Ovary (tissue), 9 donors: ENCODE data around the gene NUBPL. TPM values are rescaled to one million over a fixed set of nuclear protein-coding genes. Genes with fewer than 3 reads are reported as not detected.

Experiments
- DNase-seq, 5 donors: peaks; one replicate each; pipeline ENCODE4 v3.0.0-alpha.2; 2019 to 2020
- H3K27ac ChIP-seq, 2 donors: fragments of 200-600 bp; one replicate each; pipeline versions ENCODE4 v1.5.1 to v1.8.0; 2019 to 2022
- H3K27me3 ChIP-seq: fragments of 200-600 bp; one replicate; pipeline ENCODE4 v1.8.0; 2022
- H3K36me3 ChIP-seq: fragments of 200-600 bp; sonication (generic); one replicate; pipeline ENCODE4 v1.5.1; 2019
- H3K4me1 ChIP-seq: one replicate; pipeline ENCODE4 v1.8.1; 2013; ENCODE audit warnings: mild to moderate bottlenecking, moderate library complexity; ENCODE audit not compliant: insufficient read depth
- H3K4me3 ChIP-seq: fragments of 200-600 bp; sonication (generic); one replicate; pipeline ENCODE4 v1.5.1; 2017
- H3K9me3 ChIP-seq, 2 donors: fragments of 200-600 bp in 1 of 2; sonication (generic) in 1 of 2; one replicate each; pipeline versions ENCODE4 v1.5.1 to v1.8.1; 2013 to 2019; ENCODE audit warnings: mild to moderate bottlenecking in 1 of 2, moderate library complexity in 1 of 2
- CTCF ChIP-seq, 3 donors: fragments of 450-650 bp in 2 of 3; fragments of 200-600 bp in 1 of 3; IDR thresholded peaks; one replicate each; pipeline versions ENCODE4 v1.5.1 to v1.8.0; 2016 to 2022; ENCODE audit warnings: antibody characterized with exemption in 3 of 3, mild to moderate bottlenecking in 1 of 3
- EP300 ChIP-seq: sonication (generic); formaldehyde crosslinking; IDR thresholded peaks from one replicate; pipeline ENCODE4 v1.6.1; 2017; ENCODE audit warnings: antibody characterized with exemption
- POLR2A ChIP-seq: fragments of 450-650 bp; IDR thresholded peaks from one replicate; pipeline ENCODE4 v1.6.1; 2017; ENCODE audit warnings: antibody characterized with exemption, mild to moderate bottlenecking, moderate library complexity
- WGBS, 3 donors: extraction: QIAGEN DNeasy Blood & Tissue Kit in 1 of 3; methylation state at CpG; one replicate each; pipeline versions ENCODE4 v1.1.5 to v1.1.7; 2013 to 2017; 5-methylcytosine and 5-hydroxymethylcytosine counted together
- intact Hi-C, 4 donors: fragments of 100-400 bp; cut with DNase I; formaldehyde crosslinking; loops; one replicate each; pipeline versions ENCODE4 v1.11.0 to v1.15.1; 2022 to 2023
- polyA plus RNA-seq, 2 donors: library from polyadenylated mRNA; stranded (reverse); fragments of 200-250 nt in 1 of 2; fragments of 350-450 nt in 1 of 2; fragmentation: Illumina TruSeq in 1 of 2; extraction: RNeasy Lipid Tissue Mini Kit (QIAGEN cat#74804) in 1 of 2; gene quantifications; one replicate each; pipeline ENCODE4 v1.2.3, GENCODE V29; 2013 to 2014
- total RNA-seq, 7 donors: library from RNA; depleted of rRNA in 2 of 7; stranded (reverse); fragments of >200 nt in 2 of 7; fragmentation: NEBNext Ultra II Directional in 3 of 7; extraction: Animal tissue kit (Norgen Biotek cat#: 25700) in 3 of 7; gene quantifications; one replicate each; pipeline versions ENCODE4 v1.1.0 to v1.2.4, GENCODE V29; 2016 to 2023
- donor health status: DM: no; HTN: no; CAD: no; lungs with moderate emphysema.
- donor health status: DM: no; HTN: no; CAD: no.
- donor health status: Bipolar disorder and iron deficiency.
- donor health status: DM: yes; HTN: yes; CAD: no.
- donor health status: DM: no; HTN: no; CAD: no.
- donor health status: DM: yes; HTN: yes; CAD: no.

NUBPL gene
- total and polyA plus RNA-seq, 9 donors: 5.8 to 17.6 (median 14.0) TPM

GRCh38 chr14:31819281-31819680 lies 258.1 kb downstream of the NUBPL start:
- no peak for DNase-seq
- TF ChIP-seq POLR2A: no peak
- Histone ChIP-seq H3K4me1 (no peaks in the 10 kb centered on the region), H3K4me3 (no peak overlapping the region), H3K27ac (no peak overlapping the region), H3K9me3 (no peaks in the 10 kb centered on the region), H3K36me3 (no peaks in the 10 kb centered on the region), H3K27me3 (no peaks in the 10 kb centered on the region)
- intact Hi-C loops: no loop called here

- DNase-seq: no peak
- TF ChIP-seq EP300 (no peak), POLR2A (no peak), CTCF (IDR thresholded peaks at IDR 0.05) (no peak)
- Histone ChIP-seq H3K27me3 (no peaks in the 10 kb centered on the region), H3K4me3 (no peak overlapping the region), H3K9me3 (no peaks in the 10 kb centered on the region), H3K27ac (no peak overlapping the region), H3K36me3 (no peaks in the 10 kb centered on the region), H3K4me1 (no peaks in the 10 kb centered on the region)
- intact Hi-C loops: no loop called here
Observed at GRCh38 chr14:31825459-31825858, 264.3 kb downstream of the NUBPL start.

- H3K9me3 ChIP-seq: no peaks in the 10 kb centered on the region
- DNase-seq: no peak
Observed at GRCh38 chr14:31827325-31827724, 266.1 kb downstream of the NUBPL start.

GRCh38 chr14:31828946-31829868 lies 268.0 kb downstream of the NUBPL start:
- 57 to 66% (median 61%) methylated on average over 3 of the region's 3 CpGs for WGBS, 3 donors
- no peak for TF ChIP-seq CTCF (IDR thresholded peaks at IDR 0.05)
- no peak for TF ChIP-seq POLR2A
- TF ChIP-seq EP300: no peak
- intact Hi-C loops: no loop called here
- no peaks in the 10 kb centered on the region for H3K27me3 ChIP-seq
- no peak for DNase-seq
- no peak overlapping the region for H3K4me3 ChIP-seq
- H3K36me3 ChIP-seq: no peaks in the 10 kb centered on the region
- H3K4me1 ChIP-seq: no peaks in the 10 kb centered on the region
- no peak overlapping the region for H3K27ac ChIP-seq
- no peaks in the 10 kb centered on the region for H3K9me3 ChIP-seq

More at GRCh38 chr14:31827325-31827724, 266.1 kb downstream of the NUBPL start:
- intact Hi-C loops: no loop called here
- TF ChIP-seq POLR2A: no peak
- no peak for TF ChIP-seq EP300
- no peak for TF ChIP-seq CTCF (IDR thresholded peaks at IDR 0.05)
- Histone ChIP-seq H3K27me3 (no peaks in the 10 kb centered on the region), H3K4me3 (no peak overlapping the region), H3K36me3 (no peaks in the 10 kb centered on the region), H3K4me1 (no peaks in the 10 kb centered on the region), H3K27ac (no peak overlapping the region)

- Histone ChIP-seq H3K9me3 (no peaks in the 10 kb centered on the region), H3K4me3 (no peak overlapping the region), H3K27me3 (no peaks in the 10 kb centered on the region), H3K27ac (no peak overlapping the region), H3K4me1 (no peaks in the 10 kb centered on the region), H3K36me3 (no peaks in the 10 kb centered on the region)
- TF ChIP-seq POLR2A (no peak), CTCF (IDR thresholded peaks at IDR 0.05) (no peak), EP300 (no peak)
- intact Hi-C loops: no loop called here
- no peak for DNase-seq
- 43 to 71% (median 64%) methylated on average over 1 of the region's 1 CpG for WGBS, 3 donors
Observed at GRCh38 chr14:31834616-31835015, 273.4 kb downstream of the NUBPL start.
